GM23248 (cell line): Measurements from ENCODE around the gene EML4.

Experiments
- EZH2 ChIP-seq: fragments of 200-600 bp; sonication (generic); IDR thresholded peaks from 2 replicates; pipeline ENCODE4 v1.6.1; 2018; ENCODE audit warnings: antibody characterized with exemption, mild to moderate bottlenecking; ENCODE audit not compliant: insufficient read depth, poor library complexity, severe bottlenecking
- EZH2phosphoT487 ChIP-seq: fragments of 200-600 bp; sonication (generic); IDR thresholded peaks from 2 replicates; pipeline ENCODE4 v1.6.1; 2018; ENCODE audit warnings: antibody characterized with exemption, moderate library complexity, mild to moderate bottlenecking, low read depth; ENCODE audit not compliant: insufficient read depth

- TF ChIP-seq EZH2 (no peak), EZH2phosphoT487 (no peak)
Measured at GRCh38 chr2:42332575-42332974, 163.4 kb downstream of the EML4 start.
